Measurements from ENCODE around the gene WWOX. TPM values are rescaled to one million over a fixed set of nuclear protein-coding genes. Genes with fewer than 3 reads are reported as not detected.

The WWOX gene
- total and polyA plus RNA-seq, 4 experiments from 2014 or later, result 10.4 to 23.1 (median 17.5) TPM

- Mint-ChIP-seq H3K4me3 (no peak overlapping the region), H3K9me3 (peaks cover 0 to 12% (median 0%) of the 10 kb centered on the region in 8 donors), H3K36me3 (peaks cover 0 to 10% of the 10 kb centered on the region in 2 donors), H3K4me1 (peaks cover 9 to 14% (median 12%) of the 10 kb centered on the region in 4 donors), H3K27me3 (no peaks in the 10 kb centered on the region), H3K27ac (no peak overlapping the region)
- ChIA-PET CTCF (ENCODE audit: partially characterized antibody) (no interaction called here), POLR2A (ENCODE audit: partially characterized antibody) (no interaction called here)
- no peaks in the 10 kb centered on the region for H3K27me3 ChIP-seq (ENCODE audit: insufficient read depth, low read length)
- no peak for DNase-seq
- H3K4me1 ChIP-seq (ENCODE audit: insufficient read depth, low read length), result peaks cover 14% of the 10 kb centered on the region
- intact Hi-C loops (cut with micrococcal nuclease), result no loop called here
- no peak overlapping the region for H3K4me3 ChIP-seq (ENCODE audit: low read length in 2 of 2)
- H3K36me3 ChIP-seq (ENCODE audit: insufficient read depth, low read length), result no peaks in the 10 kb centered on the region
- H3K27ac ChIP-seq (ENCODE audit: low read depth, low read length), result no peak overlapping the region
- no peaks in the 10 kb centered on the region for H3K9me3 ChIP-seq (ENCODE audit: control insufficient read depth in 1 of 2, low read length in 2 of 2)
These were observed 655.3 kb downstream of the WWOX start for GRCh38 chr16:78754713-78755112.

DNA sequence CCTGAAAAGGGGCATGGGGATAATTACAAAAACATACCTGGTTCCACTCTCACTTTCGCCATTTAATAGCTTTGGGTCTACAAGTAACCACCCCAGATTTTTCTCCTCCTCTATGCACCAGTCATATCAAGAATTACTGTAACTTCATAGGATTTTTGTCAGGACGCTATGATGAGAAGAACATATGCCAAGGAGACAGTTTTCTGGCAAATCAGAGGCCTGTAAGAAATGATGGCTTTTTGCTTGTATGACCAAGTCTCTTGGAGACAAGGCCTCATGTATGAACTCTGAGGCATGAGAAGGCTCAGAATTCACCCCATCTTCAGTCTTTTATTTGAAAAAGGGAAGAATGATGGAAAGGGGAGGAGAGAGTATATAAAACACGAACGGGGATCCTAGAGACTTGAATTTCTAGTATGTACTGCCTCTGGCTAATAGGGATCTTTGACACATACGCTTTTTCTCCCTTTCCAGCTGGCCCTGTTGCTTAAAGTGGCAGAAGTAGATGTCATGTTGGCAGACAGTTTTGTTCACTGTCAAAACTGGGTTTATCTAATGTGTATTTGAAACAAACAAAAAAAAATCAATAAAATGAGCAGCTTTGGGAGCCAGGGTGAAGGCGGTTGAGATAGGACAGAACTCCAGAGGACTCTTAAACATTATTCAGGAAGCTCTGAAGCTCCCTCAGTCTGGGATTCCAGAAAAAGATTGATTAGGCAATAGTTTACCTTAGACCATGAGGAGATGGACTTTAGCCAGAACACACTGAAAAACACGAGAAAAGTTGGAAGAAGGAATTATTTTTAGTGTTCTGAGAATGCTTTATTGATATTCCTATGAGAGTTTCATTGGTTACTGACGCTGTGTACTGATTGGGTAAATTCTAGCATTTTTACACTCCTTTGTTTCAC lies 656.6 kb downstream of the WWOX start:
- Histone ChIP-seq H3K9me3 (ENCODE audit: control insufficient read depth in 1 of 2, low read length in 2 of 2) (no peaks in the 10 kb centered on the region), H3K27ac (ENCODE audit: low read depth, low read length) (no peak overlapping the region), H3K4me3 (ENCODE audit: low read length in 2 of 2) (no peak overlapping the region), H3K4me1 (ENCODE audit: insufficient read depth, low read length) (peaks cover 1% of the 10 kb centered on the region), H3K36me3 (ENCODE audit: insufficient read depth, low read length) (no peaks in the 10 kb centered on the region), H3K27me3 (ENCODE audit: insufficient read depth, low read length) (no peaks in the 10 kb centered on the region)
- no peak overlapping the region for H3K27ac Mint-ChIP-seq
- POLR2A ChIA-PET (ENCODE audit: partially characterized antibody), result interaction anchor here (1.5 kb wide), 1 partner anchor 14 kb away, joined by 3 read pairs; no protein-coding TSS in a partner anchor
- no peaks in the 10 kb centered on the region for H3K27me3 Mint-ChIP-seq
- CTCF ChIA-PET (ENCODE audit: partially characterized antibody), result interaction anchor here (1.3 kb wide), 1 partner anchor 15 kb away, joined by 3 read pairs; no protein-coding TSS in a partner anchor
- peaks cover 0 to 2% (median under 1%) of the 10 kb centered on the region in 4 donors for H3K4me1 Mint-ChIP-seq
- peaks cover 0 to 12% (median 0%) of the 10 kb centered on the region in 8 donors for H3K9me3 Mint-ChIP-seq
- DNase-seq, result no peak
- peaks cover 0 to 5% of the 10 kb centered on the region in 2 donors for H3K36me3 Mint-ChIP-seq
- intact Hi-C loops (cut with micrococcal nuclease), result no loop called here
- no peak overlapping the region for H3K4me3 Mint-ChIP-seq

- H3K27me3 Mint-ChIP-seq, result no peaks in the 10 kb centered on the region
- H3K4me1 Mint-ChIP-seq, result no peaks in the 10 kb centered on the region
- H3K36me3 Mint-ChIP-seq, result peaks cover 0 to 5% of the 10 kb centered on the region in 2 donors
- peaks cover 0 to 12% (median 0%) of the 10 kb centered on the region in 8 donors for H3K9me3 Mint-ChIP-seq
- intact Hi-C loops (cut with micrococcal nuclease), result no loop called here
- H3K4me3 ChIP-seq (ENCODE audit: low read length in 2 of 2), result no peak overlapping the region
- DNase-seq, result no peak
- no peaks in the 10 kb centered on the region for H3K4me1 ChIP-seq (ENCODE audit: insufficient read depth, low read length)
- ChIA-PET POLR2A (ENCODE audit: partially characterized antibody) (no interaction called here), CTCF (ENCODE audit: partially characterized antibody) (no interaction called here)
- no peak overlapping the region for H3K27ac ChIP-seq (ENCODE audit: low read depth, low read length)
- H3K27me3 ChIP-seq (ENCODE audit: insufficient read depth, low read length), result no peaks in the 10 kb centered on the region
- H3K27ac Mint-ChIP-seq, result no peak overlapping the region
- H3K36me3 ChIP-seq (ENCODE audit: insufficient read depth, low read length), result no peaks in the 10 kb centered on the region
- no peak overlapping the region for H3K4me3 Mint-ChIP-seq
- no peaks in the 10 kb centered on the region for H3K9me3 ChIP-seq (ENCODE audit: control insufficient read depth in 1 of 2, low read length in 2 of 2)
These were observed 660.1 kb downstream of the WWOX start for GRCh38 chr16:78759596-78759995.

GRCh38 chr16:78760611-78761010 lies 661.2 kb downstream of the WWOX start:
- peaks cover 0 to 2% (median 0%) of the 10 kb centered on the region in 4 donors for H3K4me1 Mint-ChIP-seq
- intact Hi-C loops (cut with micrococcal nuclease), result no loop called here
- DNase-seq, result no peak
- H3K27me3 ChIP-seq (ENCODE audit: insufficient read depth, low read length), result no peaks in the 10 kb centered on the region
- H3K36me3 ChIP-seq (ENCODE audit: insufficient read depth, low read length), result no peaks in the 10 kb centered on the region
- no peak overlapping the region for H3K4me3 ChIP-seq (ENCODE audit: low read length in 2 of 2)
- no peaks in the 10 kb centered on the region for H3K4me1 ChIP-seq (ENCODE audit: insufficient read depth, low read length)
- peaks cover 0 to 12% (median 0%) of the 10 kb centered on the region in 8 donors for H3K9me3 Mint-ChIP-seq
- H3K27ac ChIP-seq (ENCODE audit: low read depth, low read length), result no peak overlapping the region
- no peak overlapping the region for H3K4me3 Mint-ChIP-seq
- H3K36me3 Mint-ChIP-seq, result peaks cover 0 to 5% of the 10 kb centered on the region in 2 donors
- POLR2A ChIA-PET (ENCODE audit: partially characterized antibody), result interaction anchor here (0.6 to 1.3 kb wide), 2 partner anchors 8 to 839 kb away, joined by 3 read pairs; no protein-coding TSS in a partner anchor
- H3K9me3 ChIP-seq (ENCODE audit: control insufficient read depth in 1 of 2, low read length in 2 of 2), result no peaks in the 10 kb centered on the region
- no peak overlapping the region for H3K27ac Mint-ChIP-seq
- CTCF ChIA-PET (ENCODE audit: partially characterized antibody), result interaction anchor here (0.9 to 1.1 kb wide), 3 partner anchors 9 to 53 kb away, joined by 3 to 6 read pairs (median 3); no protein-coding TSS in a partner anchor
- H3K27me3 Mint-ChIP-seq, result no peaks in the 10 kb centered on the region

DNA sequence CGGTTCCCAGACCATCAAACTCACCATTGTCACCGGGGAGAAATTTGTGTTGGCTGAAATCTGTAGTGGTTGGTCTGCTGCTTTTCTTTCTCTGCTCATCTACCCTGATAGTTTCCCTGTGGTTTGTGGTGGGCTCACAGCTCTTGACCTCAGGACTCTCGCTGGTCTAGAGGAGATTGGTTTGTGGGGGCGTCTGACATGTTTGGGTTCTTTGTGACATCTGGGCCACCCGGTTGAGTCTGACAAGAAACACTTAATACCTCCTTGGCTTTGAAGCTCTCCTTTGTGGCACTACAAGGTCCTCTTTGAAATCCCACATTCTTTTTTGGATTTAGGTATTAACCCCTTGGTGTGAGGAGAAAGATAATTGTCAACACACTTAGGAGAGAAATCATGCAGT lies 662.0 kb downstream of the WWOX start:
- ChIA-PET POLR2A (ENCODE audit: partially characterized antibody) (interaction anchor here (1.3 to 1.4 kb wide), 2 partner anchors 9 to 838 kb away, joined by 3 to 5 read pairs; no protein-coding TSS in a partner anchor), CTCF (ENCODE audit: partially characterized antibody) (interaction anchor here (1.2 to 1.7 kb wide), 2 partner anchors 13 to 55 kb away, joined by 3 to 6 read pairs; no protein-coding TSS in a partner anchor)
- peaks cover 0 to under 1% of the 10 kb centered on the region in 2 donors for H3K36me3 Mint-ChIP-seq
- Histone ChIP-seq H3K27me3 (ENCODE audit: insufficient read depth, low read length) (no peaks in the 10 kb centered on the region), H3K27ac (ENCODE audit: low read depth, low read length) (no peak overlapping the region), H3K4me3 (ENCODE audit: low read length in 2 of 2) (no peak overlapping the region), H3K4me1 (ENCODE audit: insufficient read depth, low read length) (no peaks in the 10 kb centered on the region), H3K36me3 (ENCODE audit: insufficient read depth, low read length) (no peaks in the 10 kb centered on the region), H3K9me3 (ENCODE audit: control insufficient read depth in 1 of 2, low read length in 2 of 2) (no peaks in the 10 kb centered on the region)
- no peak overlapping the region for H3K27ac Mint-ChIP-seq
- H3K4me3 Mint-ChIP-seq, result no peak overlapping the region
- intact Hi-C loops (cut with micrococcal nuclease), result no loop called here
- no peak for DNase-seq
- no peaks in the 10 kb centered on the region for H3K27me3 Mint-ChIP-seq
- peaks cover 0 to 8% (median 0%) of the 10 kb centered on the region in 8 donors for H3K9me3 Mint-ChIP-seq
- peaks cover 0 to 7% (median 0%) of the 10 kb centered on the region in 4 donors for H3K4me1 Mint-ChIP-seq

DNA sequence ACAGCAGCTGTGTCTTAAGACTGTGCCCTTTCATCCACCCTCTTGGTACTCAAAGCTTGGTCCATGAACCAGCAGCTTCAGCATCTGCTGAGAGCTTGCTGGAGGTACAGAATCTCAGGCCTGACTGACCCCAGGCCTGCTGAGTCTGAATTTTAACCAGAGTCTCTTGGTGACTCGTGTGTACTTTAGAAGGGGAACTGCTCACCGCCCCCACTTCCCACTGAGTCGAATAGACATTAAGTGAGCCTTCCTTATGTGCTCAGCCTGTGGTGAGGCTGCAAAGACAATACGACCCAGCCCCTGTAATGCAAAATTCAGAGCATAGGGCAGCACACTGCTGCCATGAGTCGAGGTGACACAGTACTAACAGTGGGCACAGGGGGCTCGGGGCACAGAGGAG lies 662.8 kb downstream of the WWOX start:
- ChIA-PET CTCF (ENCODE audit: partially characterized antibody) (interaction anchor here (1.2 to 1.7 kb wide), 2 partner anchors 14 to 56 kb away, joined by 3 to 6 read pairs; no protein-coding TSS in a partner anchor), POLR2A (ENCODE audit: partially characterized antibody) (interaction anchor here (1.4 kb wide), 1 partner anchor 8 kb away, joined by 5 read pairs; no protein-coding TSS in a partner anchor)
- intact Hi-C loops (cut with micrococcal nuclease), result no loop called here
- no peak for DNase-seq
- Histone ChIP-seq H3K27me3 (ENCODE audit: insufficient read depth, low read length) (no peaks in the 10 kb centered on the region), H3K27ac (ENCODE audit: low read depth, low read length) (no peak overlapping the region), H3K36me3 (ENCODE audit: insufficient read depth, low read length) (no peaks in the 10 kb centered on the region), H3K4me3 (ENCODE audit: low read length in 2 of 2) (no peak overlapping the region), H3K4me1 (ENCODE audit: insufficient read depth, low read length) (no peaks in the 10 kb centered on the region), H3K9me3 (ENCODE audit: control insufficient read depth in 1 of 2, low read length in 2 of 2) (no peaks in the 10 kb centered on the region)
- Mint-ChIP-seq H3K36me3 (no peaks in the 10 kb centered on the region), H3K4me3 (no peak overlapping the region), H3K27me3 (no peaks in the 10 kb centered on the region), H3K4me1 (peaks cover 0 to 7% (median 0%) of the 10 kb centered on the region in 4 donors), H3K27ac (no peak overlapping the region), H3K9me3 (peaks cover 0 to under 1% (median 0%) of the 10 kb centered on the region in 8 donors)

GRCh38 chr16:78763821-78764440 lies 664.5 kb downstream of the WWOX start:
- ChIA-PET POLR2A (ENCODE audit: partially characterized antibody) (no interaction called here), CTCF (ENCODE audit: partially characterized antibody) (no interaction called here)
- Histone ChIP-seq H3K4me1 (ENCODE audit: insufficient read depth, low read length) (peaks cover 9% of the 10 kb centered on the region), H3K27me3 (ENCODE audit: insufficient read depth, low read length) (no peaks in the 10 kb centered on the region), H3K27ac (ENCODE audit: low read depth, low read length) (no peak overlapping the region), H3K9me3 (ENCODE audit: control insufficient read depth in 1 of 2, low read length in 2 of 2) (no peaks in the 10 kb centered on the region), H3K36me3 (ENCODE audit: insufficient read depth, low read length) (no peaks in the 10 kb centered on the region), H3K4me3 (ENCODE audit: low read length in 2 of 2) (no peak overlapping the region)
- Mint-ChIP-seq H3K27ac (peak overlapping the region in 1 of 7 donors; percentile 64), H3K27me3 (no peaks in the 10 kb centered on the region), H3K36me3 (no peaks in the 10 kb centered on the region), H3K4me3 (no peak overlapping the region), H3K4me1 (peaks cover 4 to 18% (median 10%) of the 10 kb centered on the region in 4 donors), H3K9me3 (no peaks in the 10 kb centered on the region)
- no peak for DNase-seq
- intact Hi-C loops (cut with micrococcal nuclease), result no loop called here
